HuH-7.5 (cell line): ENCODE measurements around the gene SPSB3.
"Not testable (repeated sequence)": the region's sequence is repeated elsewhere in the genome, so short reads cannot be mapped to it uniquely, and the experiment has no call there.

Experiments
- DNase-seq: peaks from one replicate; pipeline ENCODE4 v3.0.0; 2011; ENCODE audit warnings: low spot score

Gene SPSB3

DNA sequence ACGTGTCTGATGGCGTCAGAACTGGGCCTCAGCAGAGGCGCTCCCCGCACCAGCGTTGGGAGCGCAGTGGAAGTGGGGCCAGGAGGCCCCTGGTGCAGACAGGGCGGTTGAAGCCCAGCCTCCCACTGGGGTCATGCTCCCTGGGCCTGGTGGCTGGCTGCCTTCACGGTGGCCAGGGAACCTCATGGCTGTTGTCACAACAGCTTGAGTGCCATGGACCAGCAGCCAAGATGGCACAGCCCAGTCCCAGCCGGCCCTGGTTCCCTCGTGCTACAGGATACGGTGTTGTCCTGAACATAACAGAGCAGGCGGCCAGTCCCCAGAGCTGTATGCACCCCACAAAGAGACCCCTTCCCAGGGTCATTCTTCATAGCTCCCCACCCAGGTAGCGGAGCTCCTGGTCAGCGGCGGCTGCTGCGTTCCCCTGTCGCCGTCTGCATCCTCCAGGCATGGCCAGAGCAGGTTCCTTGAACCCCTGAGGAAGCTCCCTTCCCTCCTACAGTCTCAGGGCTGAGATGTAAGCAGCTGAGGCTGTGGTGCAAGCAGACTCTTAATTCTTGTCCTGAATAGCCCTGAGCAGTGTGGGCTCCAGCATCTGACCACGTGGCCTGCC, 40.7 kb downstream of the SPSB3 start:
- no peak for DNase-seq

DNA sequence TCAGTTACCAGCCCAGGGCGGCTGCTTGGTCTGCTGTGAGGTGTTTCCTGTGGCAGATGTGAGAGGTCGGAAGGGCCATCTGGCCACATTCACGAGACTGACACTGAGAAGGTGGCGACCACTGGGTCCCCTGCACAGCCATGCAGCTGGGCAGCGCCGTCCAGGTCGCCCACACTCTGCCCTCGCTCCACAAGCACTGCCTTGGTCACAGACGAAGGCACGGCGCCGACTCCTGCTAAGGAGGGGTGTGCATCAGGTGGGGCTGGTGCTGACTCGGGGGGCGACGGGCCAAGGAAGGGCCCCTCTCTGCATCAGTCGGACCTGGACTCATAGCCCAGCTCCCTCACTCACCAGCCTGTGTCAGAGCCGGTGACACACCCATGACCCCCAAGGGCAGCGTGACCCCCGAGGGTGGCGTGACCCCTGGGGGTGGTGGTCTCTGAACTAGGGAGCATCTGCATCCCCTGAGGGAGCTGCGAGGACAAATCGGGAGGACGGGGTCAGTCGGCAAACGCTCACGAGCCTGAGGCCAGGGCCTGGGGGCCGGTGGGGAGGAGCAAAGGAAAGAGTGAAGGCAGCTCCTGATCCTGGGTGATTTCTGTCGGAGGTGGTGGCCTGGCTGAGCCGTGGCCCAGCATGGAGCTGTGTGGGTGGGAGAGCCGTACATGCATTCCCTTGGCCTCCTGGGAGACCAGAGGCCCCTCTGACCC, 41.4 kb downstream of the SPSB3 start:
- no peak for DNase-seq

DNA sequence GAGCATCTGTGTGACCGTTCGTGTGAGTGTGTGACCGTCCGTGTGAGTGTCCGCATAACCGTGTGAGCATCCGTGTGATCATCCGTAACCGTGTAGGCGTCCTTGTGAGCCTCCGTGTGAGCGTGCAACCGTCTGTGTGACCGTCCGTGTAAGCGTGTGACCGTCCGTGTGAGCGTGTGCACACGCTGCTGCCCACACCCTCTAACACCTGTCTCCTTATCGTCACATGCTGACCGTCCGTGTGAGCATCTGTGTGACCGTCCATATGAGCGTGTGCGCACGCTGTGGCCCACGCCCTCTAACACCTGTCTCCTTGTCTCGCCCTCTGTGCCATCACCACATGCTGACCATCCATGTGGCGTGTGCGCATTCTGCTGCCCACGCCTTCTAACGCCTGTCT, 42.1 kb downstream of the SPSB3 start:
- DNase-seq, result no peak

GRCh38 chr16:1734816-1735215, 47.6 kb downstream of the SPSB3 start:
- no peak for DNase-seq

DNA sequence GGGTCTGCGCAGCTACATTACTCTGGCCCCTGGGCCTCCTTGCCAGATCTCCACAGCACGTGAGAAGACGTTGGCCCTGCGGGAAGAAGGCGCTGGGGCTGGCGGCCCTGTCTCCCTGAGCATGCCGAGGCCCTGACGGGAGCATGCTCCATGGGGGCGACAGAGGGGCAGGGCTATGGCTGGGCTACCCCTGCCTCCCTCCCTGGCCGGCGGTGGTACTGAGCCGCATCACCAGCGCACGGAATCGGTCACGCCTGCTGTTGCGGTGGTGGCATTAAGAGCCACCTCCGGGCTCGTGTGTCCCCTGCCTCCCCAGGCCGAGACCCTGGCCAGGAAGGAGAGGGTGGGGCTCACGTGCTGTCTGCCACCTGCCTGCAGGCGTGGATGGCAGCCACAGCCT, 48.2 kb downstream of the SPSB3 start:
- DNase-seq, result no peak

DNA sequence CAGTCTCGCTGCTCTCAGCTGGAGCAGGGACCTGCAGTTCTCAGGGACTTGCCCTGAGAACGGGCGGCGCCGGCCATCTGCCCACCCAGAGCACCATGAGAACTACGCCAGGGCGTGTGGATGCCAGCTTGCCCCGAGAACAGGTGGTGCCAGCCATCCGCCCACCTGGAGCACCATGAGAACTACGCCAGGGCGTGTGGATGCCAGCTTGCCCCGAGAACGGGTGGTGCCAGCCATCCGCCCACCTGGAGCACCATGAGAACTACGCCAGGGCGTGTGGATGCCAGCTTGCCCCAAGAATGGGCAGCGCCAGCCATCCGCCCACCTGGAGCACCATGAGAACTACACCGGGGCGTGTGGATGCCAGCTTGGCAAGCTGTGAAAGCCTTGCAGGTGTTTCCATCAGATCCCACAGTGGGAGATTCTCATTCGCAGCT, 49.8 kb downstream of the SPSB3 start:
- DNase-seq, result not testable (repeated sequence)

GRCh38 chr16:1732071-1732470, 50.3 kb downstream of the SPSB3 start:
- DNase-seq, result no peak

DNA sequence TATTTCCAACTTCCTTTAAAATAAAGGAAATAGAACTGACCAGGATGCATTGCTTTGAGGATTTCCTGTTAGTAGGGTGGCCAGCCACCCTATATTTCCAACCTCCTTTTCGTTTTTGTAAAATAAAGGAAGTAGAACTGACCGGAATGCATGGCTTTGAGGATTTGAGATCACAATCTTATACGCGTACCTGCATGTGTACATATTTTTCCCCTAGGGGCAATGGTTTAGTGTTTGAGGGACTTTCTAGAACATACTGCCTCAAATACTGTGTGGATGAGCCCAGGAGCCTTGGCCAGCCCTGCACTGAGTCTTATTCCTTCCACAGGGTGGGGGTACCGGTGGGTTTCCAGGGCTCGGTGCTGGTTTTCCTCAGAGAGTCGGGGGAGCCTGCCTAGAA, 50.8 kb downstream of the SPSB3 start:
- DNase-seq, result no peak

- DNase-seq, result no peak
These were observed 51.3 kb downstream of the SPSB3 start for GRCh38 chr16:1731073-1731472.

DNA sequence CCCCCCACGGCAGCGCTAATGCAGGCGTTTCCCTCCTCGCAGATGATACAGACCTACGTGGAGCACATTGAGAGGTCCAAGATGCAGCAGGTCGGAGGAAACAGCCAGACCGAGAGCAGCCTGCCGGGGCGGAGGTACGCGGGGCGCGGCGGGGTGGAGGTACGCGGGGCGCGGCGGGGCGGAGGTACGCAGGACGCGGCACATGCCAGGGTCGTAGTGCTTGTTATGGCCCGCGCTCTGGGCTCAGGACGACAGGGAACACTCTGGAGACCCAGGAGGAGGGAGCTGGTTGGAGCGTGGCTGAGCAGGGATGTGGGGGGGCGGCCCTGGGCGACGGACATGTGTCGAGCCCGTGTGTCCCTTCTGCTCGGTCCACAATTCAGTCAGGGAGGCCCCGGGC, 52.9 kb downstream of the SPSB3 start:
- no peak for DNase-seq

DNA sequence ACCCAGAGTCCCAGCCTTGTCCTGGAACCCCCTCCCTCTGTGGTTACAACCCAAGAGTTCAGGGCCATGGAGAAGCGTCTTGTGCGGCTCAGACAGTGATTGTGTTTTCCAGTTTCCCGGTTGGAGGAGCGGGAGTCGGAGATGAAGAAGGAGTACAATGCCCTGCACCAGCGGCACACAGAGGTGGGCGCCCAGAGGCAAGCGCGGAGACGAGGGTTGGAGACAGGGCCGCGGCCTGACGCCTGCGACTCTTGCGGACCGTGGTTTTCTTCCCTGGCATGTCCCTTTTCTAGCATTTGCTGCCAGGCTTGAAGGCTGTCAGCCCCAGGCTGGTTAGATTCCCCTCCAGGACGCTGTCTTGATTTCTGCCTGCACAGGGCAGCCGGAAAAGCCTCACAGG, 53.3 kb downstream of the SPSB3 start:
- DNase-seq, result no peak

DNA sequence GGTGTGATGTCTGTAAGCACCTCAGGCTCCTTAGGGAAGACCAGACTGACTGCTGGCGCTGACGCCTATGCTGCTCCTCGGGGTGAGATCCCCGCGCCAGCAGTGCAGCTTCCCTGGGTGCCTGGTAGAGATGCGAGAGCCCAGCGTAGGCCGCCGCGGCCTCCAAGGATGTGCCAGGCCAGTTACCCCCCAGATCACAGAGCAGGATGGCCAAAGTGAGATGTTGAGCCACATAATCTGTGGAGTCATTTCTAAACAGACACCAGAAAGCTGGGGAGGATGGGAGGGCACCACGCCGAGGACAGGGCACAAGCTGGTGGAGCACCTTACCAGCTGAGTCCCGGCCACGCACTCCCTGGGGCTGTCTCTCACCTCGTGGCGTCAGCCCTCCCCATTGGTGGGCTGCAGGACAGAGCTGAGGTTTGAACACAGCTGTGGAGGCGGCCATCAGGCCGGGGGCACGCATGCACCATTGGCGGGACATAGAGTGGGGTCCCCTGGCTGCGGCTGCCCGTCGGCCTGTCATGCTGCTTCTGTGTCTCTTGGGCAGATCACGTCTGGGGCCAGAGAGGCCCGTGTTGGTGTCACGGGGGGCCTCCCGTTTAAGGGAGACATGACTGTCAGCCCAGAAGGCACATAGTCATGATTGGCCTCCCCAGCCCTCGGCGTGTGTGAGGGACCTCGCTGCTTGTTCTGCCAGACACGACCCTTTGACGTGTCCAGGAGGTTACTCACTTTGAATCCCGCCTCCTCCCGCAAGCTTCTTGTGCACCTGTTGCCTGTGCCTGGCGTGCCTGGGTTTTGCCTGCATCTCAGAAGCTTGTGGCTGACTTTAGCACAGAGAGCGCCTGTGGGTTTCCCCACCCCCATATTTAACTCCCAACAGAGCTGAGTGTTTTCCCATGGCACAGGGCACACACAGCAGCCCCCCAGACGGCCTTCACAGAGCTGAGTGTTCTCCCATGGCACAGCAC, 54.4 kb downstream of the SPSB3 start:
- no peak for DNase-seq
